Stomach (tissue), 9 donors: Measurements from ENCODE around the gene BBS1. TPM values are rescaled to one million over a fixed set of nuclear protein-coding genes. Genes with fewer than 3 reads are reported as not detected.

Experiments
- DNase-seq, 2 donors: peaks; one replicate each; pipeline versions ENCODE4 v3.0.0 to v3.0.0-alpha.2; 2013 to 2019
- H3K27ac ChIP-seq, 5 donors: fragments of 200-600 bp in 4 of 5; sonication (generic) in 4 of 5; one replicate each; pipeline ENCODE4 v1.5.1; 2013 to 2019; ENCODE audit warnings: mild to moderate bottlenecking in 1 of 5, moderate library complexity in 1 of 5
- H3K27me3 ChIP-seq, 3 donors: fragments of 200-600 bp; sonication (generic); one replicate each; pipeline ENCODE4 v1.5.1; 2017 to 2019; ENCODE audit warnings: mixed run types in 1 of 3
- H3K36me3 ChIP-seq, 4 donors: fragments of 200-600 bp; sonication (generic); 1 replicate in 3 of 4; 2 replicates in 1 of 4; pipeline ENCODE4 v1.5.1; 2016 to 2019
- H3K4me1 ChIP-seq, 4 donors: fragments of 200-600 bp; sonication (generic); one replicate each; pipeline ENCODE4 v1.5.1; 2016 to 2019
- H3K4me3 ChIP-seq, 4 donors: fragments of 200-600 bp; sonication (generic) in 3 of 4; one replicate each; pipeline ENCODE4 v1.5.1; 2016 to 2019; ENCODE audit warnings: mild to moderate bottlenecking in 1 of 4
- H3K9me3 ChIP-seq, 4 donors: fragments of 200-600 bp; sonication (generic); one replicate each; pipeline ENCODE4 v1.5.1; 2016 to 2019
- EP300 ChIP-seq: sonication (generic); formaldehyde crosslinking; IDR thresholded peaks from one replicate; pipeline ENCODE4 v1.6.1; 2017; ENCODE audit warnings: antibody characterized with exemption
- POLR2A ChIP-seq, 4 donors: fragments of 450-650 bp; IDR thresholded peaks; one replicate each; pipeline ENCODE4 v1.6.1; 2016; ENCODE audit warnings: antibody characterized with exemption in 4 of 4, control low read depth in 2 of 4, mild to moderate bottlenecking in 1 of 4, moderate library complexity in 1 of 4
- POLR2AphosphoS5 ChIP-seq, 3 donors: sonication (generic); formaldehyde crosslinking; IDR thresholded peaks; one replicate each; pipeline ENCODE4 v1.6.1; 2016; ENCODE audit warnings: antibody characterized with exemption in 3 of 3
- WGBS, 5 donors: extraction: QIAGEN DNeasy Blood & Tissue Kit in 3 of 5; methylation state at CpG; one replicate each; pipeline versions ENCODE4 v1.1.5 to v1.1.7; 2013 to 2018; 5-methylcytosine and 5-hydroxymethylcytosine counted together
- intact Hi-C: fragments of 100-400 bp; cut with DNase I; formaldehyde crosslinking; loops from one replicate; pipeline ENCODE4 v1.15.1; 2023; ENCODE audit warnings: low total_unique reads
- polyA plus RNA-seq, 3 donors: library from polyadenylated mRNA; stranded (reverse); fragments of 200-250 nt; gene quantifications; one replicate each; pipeline ENCODE4 v1.2.3, GENCODE V29; 2013
- total RNA-seq, 5 donors: library from RNA; depleted of rRNA; stranded (reverse); fragments of >200 nt; gene quantifications; one replicate each; pipeline versions ENCODE4 v1.1.0 to v1.2.3, GENCODE V29; 2014 to 2016
- TF ChIP-seq, protein P1 (sequence below), 7 experiments: fragments of 450-650 bp in 4 of 7; fragments of 200-600 bp in 3 of 7; sonication (generic) in 3 of 7; IDR thresholded peaks; one replicate each; pipeline ENCODE4 v1.5.1; 2016 to 2019; ENCODE audit warnings: antibody characterized with exemption in 7 of 7, control low read depth in 2 of 7, mild to moderate bottlenecking in 1 of 7
- donor health status: healthy with polysubstance abuse.
- donor health status: Bipolar disorder and iron deficiency.
- donor health status: healthy.

The BBS1 gene
- total and polyA plus RNA-seq, 8 donors, result 12.3 to 138 (median 24.6) TPM

DNA sequence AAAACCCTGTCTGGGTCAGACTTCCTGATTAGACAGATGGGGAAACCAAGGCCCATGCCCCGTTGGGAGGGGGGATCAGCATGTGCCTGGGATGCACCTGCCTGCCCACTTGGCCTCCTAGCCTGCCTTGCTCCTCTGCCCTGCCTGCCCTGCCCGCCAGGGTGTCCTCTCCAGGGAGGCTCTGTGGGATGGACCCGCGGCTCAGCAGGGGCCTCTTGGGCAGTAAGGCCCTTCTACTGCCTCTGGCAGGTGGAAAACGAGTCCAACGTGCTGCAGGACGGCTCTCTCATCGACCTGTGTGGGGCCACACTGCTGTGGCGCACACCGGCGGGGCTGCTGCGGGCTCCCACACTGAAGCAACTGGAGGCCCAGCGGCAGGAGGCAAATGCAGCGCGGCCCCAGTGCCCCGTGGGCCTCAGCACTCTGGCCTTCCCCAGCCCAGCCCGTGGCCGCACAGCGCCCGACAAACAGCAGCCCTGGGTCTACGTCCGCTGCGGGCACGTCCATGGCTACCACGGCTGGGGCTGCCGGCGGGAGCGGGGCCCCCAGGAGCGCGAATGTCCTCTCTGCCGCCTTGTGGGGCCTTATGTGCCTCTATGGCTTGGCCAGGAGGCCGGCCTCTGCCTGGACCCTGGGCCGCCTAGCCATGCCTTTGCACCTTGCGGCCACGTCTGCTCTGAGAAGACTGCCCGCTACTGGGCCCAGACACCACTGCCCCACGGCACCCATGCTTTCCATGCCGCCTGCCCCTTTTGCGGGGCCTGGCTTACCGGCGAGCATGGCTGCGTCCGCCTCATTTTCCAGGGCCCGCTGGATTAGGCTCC lies 34.9 kb upstream of the BBS1 start:
- no peak for TF ChIP-seq POLR2A (IDR thresholded peaks at IDR 0.05)
- no peak for TF ChIP-seq POLR2AphosphoS5 (IDR thresholded peaks at IDR 0.05)
- WGBS, 5 donors, result 89 to 95% (median 93%) methylated on average over 16 to 44 of the region's 44 CpGs
- DNase-seq, result no peak
- Histone ChIP-seq H3K4me1 (peaks cover 0 to 19% (median 12%) of the 10 kb centered on the region in 4 donors), H3K4me3 (no peak overlapping the region), H3K9me3 (no peaks in the 10 kb centered on the region), H3K27ac (no peak overlapping the region), H3K27me3 (no peaks in the 10 kb centered on the region), H3K36me3 (peaks cover 23 to 63% (median 57%) of the 10 kb centered on the region in 4 donors)
- intact Hi-C loops, result no loop called here

DNA sequence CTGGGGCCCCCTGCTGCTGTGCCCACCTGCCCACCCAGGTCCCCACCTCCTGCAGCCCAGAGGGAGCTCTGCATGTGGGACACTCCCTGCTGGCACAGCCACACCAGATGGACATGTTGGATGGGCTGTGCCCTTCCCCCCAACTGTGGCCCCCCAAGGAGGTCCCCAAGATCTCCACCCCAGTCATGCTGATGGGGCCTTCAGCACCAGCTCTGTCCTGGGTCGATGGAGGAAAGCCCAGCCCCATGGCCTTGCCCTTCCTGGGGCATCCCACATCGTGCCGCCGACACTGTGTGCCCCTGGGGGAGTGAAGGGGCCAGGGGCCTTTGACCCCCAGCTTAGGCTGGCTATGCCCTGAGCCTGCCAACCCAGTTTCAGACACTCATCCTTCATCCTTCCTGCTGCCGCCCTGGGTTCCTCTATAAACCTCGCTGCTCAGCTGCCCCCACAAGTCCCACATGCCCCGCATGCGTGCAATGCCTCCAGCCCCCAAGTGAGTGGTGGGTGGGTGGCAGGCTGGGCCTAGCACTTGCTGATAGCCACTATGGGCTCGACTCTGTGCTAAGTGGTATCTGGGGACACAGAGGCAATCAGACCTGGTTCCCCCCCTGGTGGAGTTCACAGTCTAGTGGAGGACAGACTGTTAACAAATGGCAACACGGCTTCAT lies 34.1 kb upstream of the BBS1 start:
- no peak for TF ChIP-seq POLR2AphosphoS5 (IDR thresholded peaks at IDR 0.05)
- no peak for TF ChIP-seq EP300
- TF ChIP-seq, protein P1, sequence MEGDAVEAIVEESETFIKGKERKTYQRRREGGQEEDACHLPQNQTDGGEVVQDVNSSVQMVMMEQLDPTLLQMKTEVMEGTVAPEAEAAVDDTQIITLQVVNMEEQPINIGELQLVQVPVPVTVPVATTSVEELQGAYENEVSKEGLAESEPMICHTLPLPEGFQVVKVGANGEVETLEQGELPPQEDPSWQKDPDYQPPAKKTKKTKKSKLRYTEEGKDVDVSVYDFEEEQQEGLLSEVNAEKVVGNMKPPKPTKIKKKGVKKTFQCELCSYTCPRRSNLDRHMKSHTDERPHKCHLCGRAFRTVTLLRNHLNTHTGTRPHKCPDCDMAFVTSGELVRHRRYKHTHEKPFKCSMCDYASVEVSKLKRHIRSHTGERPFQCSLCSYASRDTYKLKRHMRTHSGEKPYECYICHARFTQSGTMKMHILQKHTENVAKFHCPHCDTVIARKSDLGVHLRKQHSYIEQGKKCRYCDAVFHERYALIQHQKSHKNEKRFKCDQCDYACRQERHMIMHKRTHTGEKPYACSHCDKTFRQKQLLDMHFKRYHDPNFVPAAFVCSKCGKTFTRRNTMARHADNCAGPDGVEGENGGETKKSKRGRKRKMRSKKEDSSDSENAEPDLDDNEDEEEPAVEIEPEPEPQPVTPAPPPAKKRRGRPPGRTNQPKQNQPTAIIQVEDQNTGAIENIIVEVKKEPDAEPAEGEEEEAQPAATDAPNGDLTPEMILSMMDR (IDR thresholded peaks at IDR 0.05), result no peak
- no peak for TF ChIP-seq POLR2A (IDR thresholded peaks at IDR 0.05)
- 78 to 87% (median 81%) methylated on average over 7 to 10 of the region's 10 CpGs for WGBS, 5 donors
- Histone ChIP-seq H3K27ac (no peak overlapping the region), H3K4me1 (peaks cover 0 to 26% (median 19%) of the 10 kb centered on the region in 4 donors), H3K9me3 (no peaks in the 10 kb centered on the region), H3K27me3 (no peaks in the 10 kb centered on the region), H3K36me3 (peaks cover 23 to 56% (median 51%) of the 10 kb centered on the region in 4 donors), H3K4me3 (no peak overlapping the region)
- intact Hi-C loops, result no loop called here
- peak in 1 of 2 donors; percentile 1 for DNase-seq

DNA sequence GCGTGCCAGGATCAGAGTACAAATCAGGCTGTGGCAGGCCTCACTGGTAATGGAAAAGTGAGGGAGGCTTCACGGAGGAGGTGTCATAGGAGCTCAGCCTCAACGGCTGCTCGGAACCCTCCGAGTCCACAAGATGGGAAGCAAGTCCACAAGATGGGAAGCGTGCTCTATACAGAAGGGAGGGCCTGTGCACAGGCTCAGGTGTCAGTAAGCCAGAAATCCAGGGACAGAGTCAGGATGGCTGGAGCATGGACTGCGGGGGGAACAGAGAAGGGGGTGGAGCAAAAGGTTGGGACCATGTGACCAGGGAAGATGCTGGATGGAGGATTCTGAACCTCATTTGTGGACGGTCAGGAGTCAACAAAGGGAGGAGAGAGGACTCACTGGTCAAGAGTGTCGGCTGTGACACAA lies 33.6 kb upstream of the BBS1 start:
- DNase-seq, result peak in 1 of 2 donors; percentile 8
- no peak overlapping the region for H3K4me3 ChIP-seq
- no peak overlapping the region for H3K27ac ChIP-seq
- 61 to 68% (median 65%) methylated on average over 8 to 9 of the region's 9 CpGs for WGBS, 5 donors
- no peaks in the 10 kb centered on the region for H3K9me3 ChIP-seq
- intact Hi-C loops, result no loop called here
- TF ChIP-seq, protein P1 (IDR thresholded peaks at IDR 0.05), result no peak
- TF ChIP-seq POLR2A (IDR thresholded peaks at IDR 0.05) (no peak), POLR2AphosphoS5 (IDR thresholded peaks at IDR 0.05) (no peak)
- peaks cover 0 to 29% (median 21%) of the 10 kb centered on the region in 4 donors for H3K4me1 ChIP-seq
- H3K36me3 ChIP-seq, result peaks cover 23 to 51% (median 46%) of the 10 kb centered on the region in 4 donors
- no peaks in the 10 kb centered on the region for H3K27me3 ChIP-seq

DNA sequence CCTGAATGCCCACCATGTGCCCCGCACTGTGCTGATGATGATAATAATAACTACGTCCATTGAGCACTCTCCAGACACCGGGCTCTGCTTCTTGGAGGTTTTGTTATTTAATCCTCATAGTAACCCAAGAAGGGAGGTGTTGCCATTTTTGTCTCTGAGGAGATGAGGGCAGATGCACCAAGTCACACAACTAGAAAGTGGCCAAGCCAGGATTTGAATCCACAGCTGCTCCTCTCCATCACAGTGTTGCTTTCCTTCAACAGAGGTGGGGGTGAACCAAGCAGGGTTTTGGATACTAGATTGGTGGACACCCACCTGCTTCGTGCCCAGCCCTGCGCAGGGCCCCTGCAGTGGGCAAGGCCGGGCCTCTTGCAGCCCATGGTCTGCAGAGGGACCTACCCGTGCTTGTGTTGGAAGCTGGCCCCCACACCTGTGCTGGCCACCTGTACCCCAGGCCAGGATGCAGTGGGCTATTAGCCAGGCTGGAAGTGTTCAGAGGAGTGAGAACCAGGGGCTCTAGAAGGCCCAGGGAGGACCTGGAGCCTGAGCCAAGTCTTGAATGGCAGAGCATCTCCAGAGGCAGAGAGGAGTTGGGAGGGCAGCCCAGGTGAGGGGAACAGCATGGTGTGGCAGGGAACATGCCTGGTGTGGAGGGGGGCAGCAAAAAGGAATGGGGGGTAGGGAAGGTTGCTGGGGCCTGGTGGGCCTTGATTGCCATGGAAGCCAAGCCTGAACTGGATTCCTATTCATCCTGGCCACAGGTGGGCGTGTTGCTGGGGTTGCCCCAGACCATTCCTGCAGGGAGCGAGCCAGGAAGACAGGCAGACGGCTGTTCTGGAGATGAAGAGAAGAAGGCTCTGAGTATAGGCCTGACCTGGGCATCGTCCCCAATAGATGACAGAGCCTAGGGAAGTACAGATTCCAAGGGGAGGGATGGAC lies 32.9 kb upstream of the BBS1 start:
- peak in 1 of 2 donors; percentile 2 for DNase-seq
- H3K4me1 ChIP-seq, result peaks cover 0 to 29% (median 21%) of the 10 kb centered on the region in 4 donors
- TF ChIP-seq, protein P1 (IDR thresholded peaks at IDR 0.05), result no peak
- TF ChIP-seq EP300 (no peak), POLR2A (IDR thresholded peaks at IDR 0.05) (no peak), POLR2AphosphoS5 (IDR thresholded peaks at IDR 0.05) (no peak)
- 86 to 92% (median 88%) methylated on average over 8 to 11 of the region's 11 CpGs for WGBS, 5 donors
- H3K36me3 ChIP-seq, result peaks cover 19 to 47% (median 42%) of the 10 kb centered on the region in 4 donors
- no peaks in the 10 kb centered on the region for H3K9me3 ChIP-seq
- intact Hi-C loops, result no loop called here
- no peak overlapping the region for H3K4me3 ChIP-seq
- no peak overlapping the region for H3K27ac ChIP-seq
- H3K27me3 ChIP-seq, result no peaks in the 10 kb centered on the region
